Measurements from ENCODE around the gene EXOSC5.
A peak's percentile ranks its signal among the peaks of the same experiment; 100 is the strongest.
"Not testable (repeated sequence)": the region's sequence is repeated elsewhere in the genome, so short reads cannot be mapped to it uniquely, and the experiment has no call there.

The EXOSC5 gene

GRCh38 chr19:41397086-41398049 is at the start of gene EXOSC5, which contains the start of gene BCKDHA:
Gene EXOSC5 (minus strand): TSS chr19:41397359. CDS start chr19:41397328, 31 bp downstream.
Gene BCKDHA (plus strand): TSS chr19:41397818. CDS start chr19:41397828, 10 bp downstream.
- DNase-seq: peak; percentile 91 to 99 (median 96)

- no peak for DNase-seq
Measured at GRCh38 chr19:41445575-41445974, 48.4 kb upstream of the EXOSC5 start.

- DNase-seq: no peak
Measured at GRCh38 chr19:41443813-41444455, 46.8 kb upstream of the EXOSC5 start.

- no peak for DNase-seq
Measured at GRCh38 chr19:41442473-41443355, 45.6 kb upstream of the EXOSC5 start, which contains the start of gene ERICH4. Gene ERICH4 (plus strand): TSS chr19:41443156. CDS start chr19:41443170, 14 bp downstream.

GRCh38 chr19:41441321-41441945 is 44.3 kb upstream of the EXOSC5 start:
- DNase-seq: no peak

- peak; percentile 70 to 88 (median 84) for DNase-seq
Measured at GRCh38 chr19:41439441-41440222, 42.5 kb upstream of the EXOSC5 start, which contains the start of gene DMAC2. Gene DMAC2 (minus strand): TSS chr19:41439912. CDS start chr19:41439899, 13 bp downstream.

GRCh38 chr19:41437944-41438574 is 40.9 kb upstream of the EXOSC5 start:
- no peak for DNase-seq

GRCh38 chr19:41436674-41436951 is 39.5 kb upstream of the EXOSC5 start:
- no peak for DNase-seq

GRCh38 chr19:41435936-41436673 is 38.9 kb upstream of the EXOSC5 start:
- DNase-seq: no peak

GRCh38 chr19:41435376-41435775 is 38.2 kb upstream of the EXOSC5 start:
- DNase-seq: not testable (repeated sequence)

- no peak for DNase-seq
Measured at GRCh38 chr19:41434450-41434849, 37.3 kb upstream of the EXOSC5 start.

GRCh38 chr19:41433171-41433570 is 36.0 kb upstream of the EXOSC5 start:
- no peak for DNase-seq

GRCh38 chr19:41431426-41432386 is 34.5 kb upstream of the EXOSC5 start:
- no peak for DNase-seq

GRCh38 chr19:41430922-41431321 is 33.8 kb upstream of the EXOSC5 start:
- DNase-seq: no peak

GRCh38 chr19:41428481-41428859 is 31.3 kb upstream of the EXOSC5 start:
- no peak for DNase-seq

GRCh38 chr19:41427647-41428480 is 30.7 kb upstream of the EXOSC5 start:
- peak in 1 of 4 experiments; percentile 6 for DNase-seq

GRCh38 chr19:41426952-41427646 is 29.9 kb upstream of the EXOSC5 start, which contains the start of gene B3GNT8:
Gene B3GNT8 (minus strand): TSS chr19:41427374. CDS start chr19:41426778, 596 bp downstream.
- peak in 1 of 4 experiments; percentile 7 for DNase-seq

All from activated naive CD4-positive, alpha-beta T cell (primary cell).